GM18517 (cell line): Measurements from ENCODE around the gene SLC22A12.

Experiments
- ATAC-seq: cut with Tn5 transposase; IDR thresholded peaks from one replicate; pipeline ENCODE4 v1.9.1; 2021; ENCODE audit warnings: mild to moderate bottlenecking, moderate library complexity; ENCODE audit not compliant: unreplicated experiment

The SLC22A12 gene

GRCh38 chr11:64562723-64563351 lies 28.2 kb upstream of the SLC22A12 start:
- no peak for ATAC-seq

GRCh38 chr11:64563966-64564365 lies 27.1 kb upstream of the SLC22A12 start:
- no peak for ATAC-seq

- no peak for ATAC-seq
Measured at GRCh38 chr11:64564419-64564818, 26.6 kb upstream of the SLC22A12 start.

- no peak for ATAC-seq
Measured at GRCh38 chr11:64564947-64565889, 25.8 kb upstream of the SLC22A12 start.

- no peak for ATAC-seq
Measured at GRCh38 chr11:64566042-64566914, 24.7 kb upstream of the SLC22A12 start.

GRCh38 chr11:64566915-64567891 lies 23.8 kb upstream of the SLC22A12 start:
- no peak for ATAC-seq

- no peak for ATAC-seq
Measured at GRCh38 chr11:64568041-64568571, 22.9 kb upstream of the SLC22A12 start.

GRCh38 chr11:64568584-64569140 lies 22.4 kb upstream of the SLC22A12 start:
- ATAC-seq, result no peak

- ATAC-seq, result no peak
Measured at GRCh38 chr11:64569300-64569970, 21.6 kb upstream of the SLC22A12 start.

- no peak for ATAC-seq
Measured at GRCh38 chr11:64570341-64570740, 20.7 kb upstream of the SLC22A12 start.

GRCh38 chr11:64571050-64571409 lies 20.0 kb upstream of the SLC22A12 start:
- ATAC-seq, result no peak

- no peak for ATAC-seq
Measured at GRCh38 chr11:64571410-64572091, 19.5 kb upstream of the SLC22A12 start.

GRCh38 chr11:64572143-64572542 lies 18.9 kb upstream of the SLC22A12 start:
- ATAC-seq, result no peak

GRCh38 chr11:64577202-64577601 lies 13.8 kb upstream of the SLC22A12 start:
- ATAC-seq, result no peak

GRCh38 chr11:64580412-64580811 lies 10.6 kb upstream of the SLC22A12 start:
- ATAC-seq, result no peak

- ATAC-seq, result no peak
Measured at GRCh38 chr11:64581057-64581523, 9.9 kb upstream of the SLC22A12 start.

- no peak for ATAC-seq
Measured at GRCh38 chr11:64582885-64583284, 8.1 kb upstream of the SLC22A12 start.
